Umbilical cord (tissue), 2 donors: ENCODE results near the gene ZFP62. TPM values are rescaled to one million over a fixed set of nuclear protein-coding genes. Genes with fewer than 3 reads are reported as not detected.
"Not testable (repeated sequence)": the region's sequence is repeated elsewhere in the genome, so short reads cannot be mapped to it uniquely, and the experiment has no call there.

Experiments used
- DNase-seq: peaks from one replicate; pipeline ENCODE4 v3.0.0-alpha.2; 2015; ENCODE audit warnings: low spot score
- total RNA-seq: library from RNA; depleted of rRNA; stranded (reverse); fragments of >200 nt; gene quantifications from one replicate; pipeline ENCODE4 v1.2.3, GENCODE V29; 2014; ENCODE audit warnings: low replicate concordance; ENCODE audit not compliant: insufficient read depth

Gene ZFP62
- 25.8 TPM for total RNA-seq

- peak; percentile 93 for DNase-seq
Measured at GRCh38 chr5:180860887-180861822, at the start of gene ZFP62. ZFP62 (minus strand) TSS chr5:180861276; CDS start chr5:180861219, 57 bp downstream.

GRCh38 chr5:180910735-180911134 is 49.7 kb upstream of the ZFP62 start:
- no peak for DNase-seq

- no peak for DNase-seq
Measured at GRCh38 chr5:180910182-180910581, 49.1 kb upstream of the ZFP62 start.

- no peak for DNase-seq
Measured at GRCh38 chr5:180909782-180910181, 48.7 kb upstream of the ZFP62 start.

GRCh38 chr5:180908998-180909731 is 48.1 kb upstream of the ZFP62 start:
- no peak for DNase-seq

- DNase-seq, result no peak
Measured at GRCh38 chr5:180908400-180908799, 47.3 kb upstream of the ZFP62 start.

- DNase-seq, result no peak
Measured at GRCh38 chr5:180901319-180902009, 40.4 kb upstream of the ZFP62 start.

- DNase-seq, result no peak
Measured at GRCh38 chr5:180900178-180900577, 39.1 kb upstream of the ZFP62 start.

GRCh38 chr5:180898621-180899246 is 37.7 kb upstream of the ZFP62 start, which contains the start of gene BTNL8:
BTNL8 (plus strand) TSS chr5:180899159; CDS start chr5:180899311, 152 bp downstream.
- no peak for DNase-seq

GRCh38 chr5:180895330-180895729 is 34.3 kb upstream of the ZFP62 start:
- DNase-seq, result not testable (repeated sequence)

- no peak for DNase-seq
Measured at GRCh38 chr5:180889381-180889780, 28.3 kb upstream of the ZFP62 start.

GRCh38 chr5:180885845-180886529 is 24.9 kb upstream of the ZFP62 start:
- DNase-seq, result not testable (repeated sequence)

GRCh38 chr5:180875860-180876426 is 14.9 kb upstream of the ZFP62 start:
- DNase-seq, result no peak

- DNase-seq, result no peak
Measured at GRCh38 chr5:180874804-180875582, 13.9 kb upstream of the ZFP62 start.

GRCh38 chr5:180873615-180874520 is 12.8 kb upstream of the ZFP62 start:
- DNase-seq, result no peak

GRCh38 chr5:180872419-180872818 is 11.3 kb upstream of the ZFP62 start:
- DNase-seq, result no peak

GRCh38 chr5:180870276-180871068 is 9.4 kb upstream of the ZFP62 start:
- DNase-seq, result no peak

- no peak for DNase-seq
Measured at GRCh38 chr5:180869587-180869986, 8.5 kb upstream of the ZFP62 start.
